SK-N-SH treated with all-trans-retinoic acid at 6 μM for 48 hours (cell line): ENCODE results near the gene TSPAN9.

ENCODE experiments used
- CREB5 ChIP-seq: fragments of 250-450 bp; sonication (Bioruptor Pico); IDR thresholded peaks from 2 replicates; pipeline ENCODE4 v1.5.1; 2020; ENCODE audit warnings: low read depth, mild to moderate bottlenecking, moderate library complexity
- CSRNP3 ChIP-seq: fragments of 250-450 bp; sonication (Bioruptor Pico); IDR thresholded peaks from 2 replicates; pipeline ENCODE4 v1.5.1; 2021; ENCODE audit warnings: mild to moderate bottlenecking, moderate library complexity
- OSR1 ChIP-seq: fragments of 250-450 bp; sonication (Bioruptor Pico); IDR thresholded peaks from 2 replicates; pipeline ENCODE4 v1.8.0; 2022; ENCODE audit warnings: moderate library complexity, mild to moderate bottlenecking, inconsistent platforms
- PATZ1 ChIP-seq: fragments of 250-450 bp; sonication (Bioruptor Pico); IDR thresholded peaks from 2 replicates; pipeline ENCODE4 v1.8.0; 2020; ENCODE audit warnings: mild to moderate bottlenecking, moderate library complexity, borderline replicate concordance
- RARB ChIP-seq: fragments of 250-450 bp; sonication (Bioruptor Pico); IDR thresholded peaks from 2 replicates; pipeline ENCODE4 v1.8.0; 2021; ENCODE audit warnings: mild to moderate bottlenecking, moderate library complexity
- TOX ChIP-seq: fragments of 250-450 bp; sonication (Bioruptor Pico); IDR thresholded peaks from 2 replicates; pipeline ENCODE4 v1.8.0; 2021; ENCODE audit warnings: mild to moderate bottlenecking, moderate library complexity, borderline replicate concordance
- ZC3H10 ChIP-seq: fragments of 250-450 bp; sonication (Bioruptor Pico); IDR thresholded peaks from 2 replicates; pipeline ENCODE4 v1.5.1; 2021; ENCODE audit warnings: mild to moderate bottlenecking, moderate library complexity
- ZFP30 ChIP-seq: fragments of 450-650 bp; formaldehyde crosslinking; IDR thresholded peaks from 2 replicates; pipeline ENCODE4 v1.5.0; 2022; ENCODE audit warnings: mild to moderate bottlenecking, moderate library complexity
- ZNF565 ChIP-seq: fragments of 450-650 bp; formaldehyde crosslinking; conservative IDR thresholded peaks from 2 replicates; pipeline ENCODE4 v1.5.0; 2020; ENCODE audit warnings: low read depth, mild to moderate bottlenecking, moderate library complexity
- ZNF8 ChIP-seq: fragments of 450-650 bp; formaldehyde crosslinking; IDR thresholded peaks from 2 replicates; pipeline ENCODE4 v1.5.0; 2020; ENCODE audit warnings: mild to moderate bottlenecking, moderate library complexity

GRCh38 chr12:3291939-3292338 lies 214.8 kb downstream of the TSPAN9 start:
- TF ChIP-seq CSRNP3 (no peak), ZC3H10 (CRISPR knock-in tag) (no peak), ZFP30 (CRISPR knock-in tag) (no peak), RARB (no peak), CREB5 (CRISPR knock-in tag) (no peak), ZNF565 (CRISPR knock-in tag) (no peak), ZNF8 (CRISPR knock-in tag) (no peak), PATZ1 (CRISPR knock-in tag) (no peak), TOX (CRISPR knock-in tag) (no peak), OSR1 (CRISPR knock-in tag) (no peak)
